T-helper 9 cell (primary cell): ENCODE measurements around the gene AP2A2.
"Not testable (repeated sequence)": the region's sequence is repeated elsewhere in the genome, so short reads cannot be mapped to it uniquely, and the experiment has no call there.

Source experiments
- DNase-seq: peaks from one replicate; pipeline ENCODE4 v3.0.0-alpha.2; 2020

The AP2A2 gene

GRCh38 chr11:957212-957920, 31.7 kb downstream of the AP2A2 start:
- DNase-seq, result no peak

- DNase-seq, result no peak
These were observed 32.4 kb downstream of the AP2A2 start for GRCh38 chr11:958101-958500.

GRCh38 chr11:959027-959426, 33.4 kb downstream of the AP2A2 start:
- DNase-seq, result no peak

DNA sequence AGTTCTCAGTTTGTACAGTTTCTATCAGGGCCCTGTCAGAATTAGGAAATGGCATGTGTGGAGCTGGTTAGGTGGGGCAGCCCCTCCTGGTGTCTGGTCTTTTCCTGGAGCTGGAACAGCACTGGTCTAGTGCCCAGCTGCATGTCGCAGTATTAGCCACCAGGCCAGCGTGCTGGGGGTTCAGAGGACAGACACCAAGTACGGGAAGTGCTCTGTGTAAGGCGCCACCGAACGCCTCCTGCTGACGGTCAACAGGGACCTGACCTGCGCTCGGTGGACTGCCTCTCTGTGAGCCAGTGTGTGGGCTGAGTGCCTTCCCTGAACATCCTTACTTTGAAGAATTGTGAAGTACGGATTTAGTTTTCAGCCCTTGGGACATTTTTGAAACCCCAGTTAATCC, 33.9 kb downstream of the AP2A2 start:
- no peak for DNase-seq

GRCh38 chr11:961310-961920, 35.7 kb downstream of the AP2A2 start:
- DNase-seq, result not testable (repeated sequence)

DNA sequence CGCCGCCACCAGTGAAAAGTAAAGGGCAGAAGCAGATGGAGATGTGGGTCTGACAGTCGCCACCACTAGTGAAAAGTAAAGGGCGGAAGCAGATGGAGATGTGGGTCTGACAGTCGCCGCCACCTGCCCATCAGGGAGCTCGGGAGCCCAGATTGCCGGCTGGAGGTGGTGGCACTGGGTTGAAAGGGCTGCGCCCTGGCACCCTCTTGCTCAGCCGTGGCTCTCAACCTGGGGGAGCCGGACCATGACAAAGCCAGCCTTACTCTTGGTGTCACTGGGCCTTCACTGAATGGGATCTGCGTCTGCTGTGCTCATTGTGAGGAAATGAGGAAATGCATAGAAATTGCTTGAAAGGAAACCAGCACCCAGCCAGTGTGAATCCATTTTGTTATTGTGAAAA, 36.3 kb downstream of the AP2A2 start:
- DNase-seq, result no peak

- DNase-seq, result no peak
These were observed 37.0 kb downstream of the AP2A2 start for GRCh38 chr11:962688-963087.

DNA sequence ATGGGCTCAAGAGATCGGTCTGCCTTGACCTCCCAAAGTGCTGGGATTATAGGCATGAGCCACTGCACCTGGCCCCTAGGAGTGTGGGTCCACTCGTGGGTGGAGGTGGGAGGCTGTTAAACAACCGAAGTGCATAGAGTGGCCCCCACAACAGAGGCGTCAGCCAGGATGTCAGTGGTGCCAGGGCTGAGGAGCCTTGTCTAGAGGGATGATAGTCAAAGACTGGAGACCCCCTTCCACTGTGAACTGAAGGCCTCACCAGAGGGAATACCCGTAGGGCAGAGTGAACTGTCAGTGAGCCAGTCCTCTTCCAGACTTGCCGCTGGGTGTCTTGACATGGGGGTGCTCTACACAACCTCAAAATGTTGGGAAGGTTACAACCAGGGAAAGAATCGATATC, 38.2 kb downstream of the AP2A2 start:
- no peak for DNase-seq

DNA sequence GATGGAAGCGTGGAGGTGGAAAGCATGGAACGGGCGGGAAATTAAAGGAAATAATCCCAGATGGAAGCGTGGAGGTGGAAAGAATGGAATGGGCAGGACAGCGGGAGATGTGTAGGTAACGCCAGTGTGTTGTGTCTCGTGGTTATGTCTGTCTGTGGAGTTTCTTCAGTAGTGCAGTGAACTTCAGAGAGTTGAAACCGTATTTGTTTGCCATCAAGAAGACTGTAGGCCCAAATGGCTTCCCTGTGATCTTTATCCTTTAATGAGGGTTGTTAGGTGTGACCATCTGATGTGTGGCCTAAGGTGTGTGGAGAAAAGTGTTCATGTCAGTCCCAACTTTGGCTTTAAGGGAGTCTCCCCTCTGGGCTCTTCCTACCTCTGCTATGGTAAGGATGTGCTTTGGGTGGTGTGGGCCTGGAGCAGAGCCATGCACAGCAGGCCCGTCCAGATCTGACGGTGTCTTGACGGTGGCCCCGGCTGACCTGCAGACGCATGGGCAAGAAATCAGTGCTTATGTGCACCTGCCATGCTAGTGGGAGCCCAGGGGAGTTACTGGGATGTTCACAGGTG, 39.6 kb downstream of the AP2A2 start:
- DNase-seq, result no peak

DNA sequence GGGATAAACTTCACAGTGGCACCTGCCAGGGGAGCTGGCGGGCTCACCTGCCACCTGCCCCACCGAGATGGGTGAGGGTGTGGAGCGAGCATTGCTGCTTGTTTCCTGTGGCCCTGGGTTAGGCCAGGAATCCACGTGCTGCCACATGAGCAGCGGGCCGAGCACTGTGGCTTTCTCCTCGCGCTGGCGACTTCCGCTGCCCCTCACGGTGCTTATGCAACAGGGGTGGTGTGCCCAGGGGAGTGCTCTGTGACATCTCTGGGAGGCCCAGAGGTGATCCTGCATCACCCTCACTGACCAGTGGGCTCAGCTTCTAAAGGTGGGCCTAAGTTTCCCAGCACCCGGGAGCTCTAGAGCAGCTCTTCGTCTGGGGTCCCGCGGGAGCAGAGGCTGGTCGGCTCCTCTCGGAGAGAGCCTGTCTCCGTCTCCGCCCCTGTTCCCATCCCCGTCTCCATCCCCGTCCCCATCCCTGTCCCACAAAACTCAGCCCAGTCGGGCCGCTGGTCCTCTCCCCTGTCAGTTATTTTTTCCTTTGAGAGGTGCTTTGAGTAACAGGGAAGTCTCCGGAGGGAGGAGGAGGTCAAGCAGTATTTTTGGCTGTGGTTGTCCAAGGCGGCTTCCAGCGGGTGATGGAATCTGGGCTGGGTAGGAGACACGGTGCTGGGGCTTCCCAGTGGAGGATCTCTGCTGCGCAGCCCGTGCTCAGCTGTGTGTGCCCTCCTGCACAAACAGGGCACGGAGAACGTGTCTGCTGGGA, 42.5 kb downstream of the AP2A2 start:
- no peak for DNase-seq

- no peak for DNase-seq
These were observed 43.2 kb downstream of the AP2A2 start for GRCh38 chr11:968822-969221.

GRCh38 chr11:969651-970205, 44.1 kb downstream of the AP2A2 start:
- DNase-seq, result no peak

GRCh38 chr11:970319-970871, 44.7 kb downstream of the AP2A2 start:
- no peak for DNase-seq

- no peak for DNase-seq
These were observed 45.5 kb downstream of the AP2A2 start for GRCh38 chr11:971092-971690.

- no peak for DNase-seq
These were observed 46.2 kb downstream of the AP2A2 start for GRCh38 chr11:971731-972365.

DNA sequence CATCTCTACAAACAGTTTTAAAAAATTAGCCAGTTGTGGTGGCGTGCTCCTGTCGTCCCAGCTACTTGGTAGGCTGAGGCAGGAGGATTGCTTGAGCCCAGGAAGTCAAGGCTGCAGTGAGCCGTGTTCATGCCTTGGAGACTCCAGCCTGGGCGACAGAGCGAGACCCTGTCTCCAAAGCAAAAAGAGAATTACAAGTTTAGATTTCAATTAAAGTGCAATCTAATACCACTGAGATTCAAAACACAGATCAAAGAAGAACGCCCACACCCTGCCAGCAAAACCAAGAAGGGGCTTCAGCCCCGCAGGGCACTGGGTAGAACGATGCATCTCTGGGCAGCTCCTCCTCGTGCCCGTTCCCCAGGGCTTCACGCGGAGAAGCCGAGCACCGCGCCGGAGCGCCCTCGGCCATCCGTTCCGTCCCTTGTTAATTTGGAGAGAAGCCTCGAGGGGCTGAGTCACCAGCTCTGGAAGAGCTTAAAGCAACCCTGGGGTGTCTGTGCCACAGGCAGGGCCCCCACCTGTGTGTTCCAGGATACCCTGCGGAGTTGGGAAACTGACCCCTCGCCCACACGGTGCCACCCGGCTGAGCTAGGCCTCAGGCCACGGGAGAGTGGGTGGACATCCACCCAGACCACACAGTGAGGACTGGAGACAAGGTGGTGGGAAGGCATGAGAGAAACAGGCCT, 47.0 kb downstream of the AP2A2 start:
- no peak for DNase-seq

DNA sequence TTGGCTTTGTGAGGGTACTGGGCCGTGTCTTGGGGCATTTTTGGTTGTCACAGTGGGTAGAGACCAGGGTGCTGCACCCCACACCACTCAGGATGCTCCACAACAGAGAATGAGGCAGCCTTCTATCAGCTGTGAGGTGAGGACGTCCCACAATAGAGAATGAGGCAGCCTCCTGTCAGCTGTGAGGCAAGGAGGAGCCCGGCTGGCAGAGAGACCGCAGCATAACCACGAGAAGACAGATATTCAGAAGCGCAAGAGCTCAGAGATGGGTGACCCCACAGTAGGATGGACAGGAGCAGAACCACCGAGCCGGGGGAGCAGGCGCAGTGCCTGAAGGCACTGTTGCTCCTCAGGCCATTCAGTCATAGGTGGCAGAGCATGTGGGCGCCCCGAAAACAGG, 47.6 kb downstream of the AP2A2 start:
- no peak for DNase-seq

DNA sequence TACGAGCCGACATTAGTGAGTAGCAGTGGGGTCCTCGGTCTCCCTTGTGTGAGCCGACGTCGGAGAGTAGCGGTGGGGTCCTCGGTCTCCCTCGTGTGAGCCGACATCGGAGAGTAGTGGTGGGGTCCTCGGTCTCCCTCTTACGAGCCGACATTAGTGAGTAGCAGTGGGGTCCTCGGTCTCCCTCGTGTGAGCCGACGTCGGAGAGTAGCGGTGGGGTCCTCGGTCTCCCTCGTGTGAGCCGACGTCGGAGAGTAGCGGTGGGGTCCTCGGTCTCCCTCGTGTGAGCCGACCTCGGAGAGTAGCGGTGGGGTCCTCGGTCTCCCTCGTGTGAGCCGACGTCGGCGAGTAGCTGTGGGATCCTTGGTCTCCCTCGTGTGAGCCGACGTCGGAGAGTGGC, 49.7 kb downstream of the AP2A2 start:
- DNase-seq, result not testable (repeated sequence)

DNA sequence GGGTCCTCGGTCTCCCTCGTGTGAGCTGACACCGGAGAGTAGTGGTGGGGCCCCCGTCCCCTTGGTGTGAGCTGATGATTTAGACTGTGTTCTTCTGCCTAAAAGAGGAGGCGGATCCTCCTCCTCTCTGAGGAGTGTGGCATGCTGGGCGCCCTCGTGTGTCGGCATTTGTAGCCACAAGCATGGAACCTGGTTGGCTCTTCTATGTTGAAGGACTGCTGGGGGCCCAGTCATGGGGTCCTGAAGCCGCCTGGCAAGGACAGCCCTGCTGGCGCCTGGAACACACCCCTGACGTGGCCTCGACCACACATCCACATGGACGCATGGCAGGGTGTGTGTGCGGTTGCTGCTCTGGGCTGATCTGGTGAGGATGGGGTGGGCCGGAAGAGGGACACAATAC, 50.2 kb downstream of the AP2A2 start:
- no peak for DNase-seq

GRCh38 chr11:976431-977160, 50.9 kb downstream of the AP2A2 start:
- no peak for DNase-seq
